Prostate gland (tissue), 2 donors: Measurements from ENCODE around the gene ADGRD1. TPM values are rescaled to one million over a fixed set of nuclear protein-coding genes. Genes with fewer than 3 reads are reported as not detected.

Experiments
- DNase-seq: peaks from one replicate; pipeline ENCODE4 v3.0.0-alpha.2; 2019; ENCODE audit warnings: low spot score
- H3K27ac ChIP-seq, 2 donors: fragments of 200-600 bp; sonication (generic); 2 replicates each; pipeline ENCODE4 v1.5.1; 2017 to 2019
- H3K27me3 ChIP-seq: fragments of 200-600 bp; sonication (generic); replicated peaks from 2 replicates; pipeline ENCODE4 v1.5.1; 2019; ENCODE audit not compliant: insufficient read depth
- H3K36me3 ChIP-seq, 2 donors: fragments of 200-600 bp; sonication (generic); 1 replicate in 1 of 2; 2 replicates in 1 of 2; pipeline versions ENCODE4 v1.5.1 to v1.8.1; 2017 to 2019
- H3K4me1 ChIP-seq: fragments of 200-600 bp; sonication (generic); replicated peaks from 2 replicates; pipeline ENCODE4 v1.5.1; 2019
- H3K4me3 ChIP-seq, 2 donors: fragments of 200-600 bp; sonication (generic); 2 replicates each; pipeline ENCODE4 v1.5.1; 2017 to 2019
- H3K9me3 ChIP-seq: fragments of 200-600 bp; sonication (generic); 2 replicates; pipeline ENCODE4 v1.5.1; 2017
- CTCF ChIP-seq, 4 experiments: fragments of 200-600 bp in 2 of 4; fragments of 450-650 bp in 2 of 4; sonication (generic) in 2 of 4; IDR thresholded peaks; 1 replicate in 3 of 4; 2 replicates in 1 of 4; pipeline ENCODE4 v1.5.1; 2016 to 2019; ENCODE audit warnings: antibody characterized with exemption in 4 of 4, mild to moderate bottlenecking in 2 of 4, moderate library complexity in 2 of 4
- POLR2A ChIP-seq: fragments of 450-650 bp; IDR thresholded peaks from one replicate; pipeline ENCODE4 v1.6.1; 2016; ENCODE audit warnings: antibody characterized with exemption, mild to moderate bottlenecking
- POLR2AphosphoS5 ChIP-seq: sonication (generic); formaldehyde crosslinking; IDR thresholded peaks from one replicate; pipeline ENCODE4 v1.6.1; 2017; ENCODE audit warnings: antibody characterized with exemption
- WGBS: methylation state at CpG from one replicate; pipeline ENCODE4 v1.1.5; 2018; 5-methylcytosine and 5-hydroxymethylcytosine counted together
- intact Hi-C: fragments of 100-400 bp; cut with DNase I; formaldehyde crosslinking; loops from one replicate; pipeline ENCODE4 v1.14.2; 2022
- total RNA-seq, 2 donors: library from RNA; depleted of rRNA; stranded (reverse); fragments of >200 nt; gene quantifications; one replicate each; pipeline ENCODE4 v1.1.0, GENCODE V29; 2016

Gene ADGRD1
- total RNA-seq, 2 donors from 2014 or later: 4.3 to 20.9 TPM

- DNase-seq: no peak
- Histone ChIP-seq H3K9me3 (no peaks in the 10 kb centered on the region), H3K27me3 (no peaks in the 10 kb centered on the region), H3K4me3 (no peak overlapping the region), H3K36me3 (no peaks in the 10 kb centered on the region), H3K27ac (no peak overlapping the region), H3K4me1 (no peaks in the 10 kb centered on the region)
- intact Hi-C loops: no loop called here
- WGBS: 86% methylated on average over 14 of the region's 14 CpGs
- TF ChIP-seq POLR2A: no peak
- no peak for TF ChIP-seq POLR2AphosphoS5
- no peak for TF ChIP-seq CTCF (IDR thresholded peaks at IDR 0.05)
Observed at GRCh38 chr12:131042834-131043245, 89.1 kb downstream of the ADGRD1 start.

- no peaks in the 10 kb centered on the region for H3K27me3 ChIP-seq
- DNase-seq: no peak
- 91% methylated on average over 21 of the region's 21 CpGs for WGBS
- no peak overlapping the region for H3K4me3 ChIP-seq
- no peaks in the 10 kb centered on the region for H3K4me1 ChIP-seq
- no peak overlapping the region for H3K27ac ChIP-seq
- intact Hi-C loops: no loop called here
- H3K9me3 ChIP-seq: no peaks in the 10 kb centered on the region
- no peaks in the 10 kb centered on the region for H3K36me3 ChIP-seq
- no peak for TF ChIP-seq CTCF (IDR thresholded peaks at IDR 0.05)
- no peak for TF ChIP-seq POLR2A
- no peak for TF ChIP-seq POLR2AphosphoS5
Observed at GRCh38 chr12:131043401-131043871, 89.7 kb downstream of the ADGRD1 start.

GRCh38 chr12:131044136-131044535 lies 90.4 kb downstream of the ADGRD1 start:
- DNase-seq: no peak
- intact Hi-C loops: no loop called here
- 86% methylated on average over 15 of the region's 15 CpGs for WGBS
- no peaks in the 10 kb centered on the region for H3K36me3 ChIP-seq
- no peak overlapping the region for H3K4me3 ChIP-seq
- no peaks in the 10 kb centered on the region for H3K4me1 ChIP-seq
- H3K27me3 ChIP-seq: no peaks in the 10 kb centered on the region
- no peak overlapping the region for H3K27ac ChIP-seq
- TF ChIP-seq CTCF (IDR thresholded peaks at IDR 0.05): no peak
- no peak for TF ChIP-seq POLR2A
- no peak for TF ChIP-seq POLR2AphosphoS5
- no peaks in the 10 kb centered on the region for H3K9me3 ChIP-seq

- H3K27me3 ChIP-seq: no peaks in the 10 kb centered on the region
- intact Hi-C loops: no loop called here
- no peaks in the 10 kb centered on the region for H3K36me3 ChIP-seq
- no peak for DNase-seq
- TF ChIP-seq CTCF (IDR thresholded peaks at IDR 0.05) (no peak), POLR2A (no peak), POLR2AphosphoS5 (no peak)
- H3K4me1 ChIP-seq: no peaks in the 10 kb centered on the region
- H3K9me3 ChIP-seq: no peaks in the 10 kb centered on the region
- H3K27ac ChIP-seq: no peak overlapping the region
- WGBS: 94% methylated on average over 56 of the region's 56 CpGs
- H3K4me3 ChIP-seq: no peak overlapping the region
Observed at GRCh38 chr12:131044760-131045381, 91.2 kb downstream of the ADGRD1 start.
